ENCODE data around the gene DNAJB2. TPM values are rescaled to one million over a fixed set of nuclear protein-coding genes. Genes with fewer than 3 reads are reported as not detected.

The DNAJB2 gene
- total and polyA plus RNA-seq, 7 donors = 27.4 to 73.9 (median 42.1) TPM

GRCh38 chr2:219245148-219245898 lies 33.8 kb upstream of the DNAJB2 start, which contains the start of the genes GLB1L and STK16:
Gene GLB1L (minus strand): TSS chr2:219245444. CDS start chr2:219243573, 1,871 bp downstream.
Gene STK16 (plus strand): TSS chr2:219245479. CDS start chr2:219246000, 521 bp downstream.
- peaks cover 0 to 26% (median 8%) of the 10 kb centered on the region in 4 donors for H3K36me3 ChIP-seq
- peak; percentile 97 for DNase-seq
- peak within 1 kb of the TSS; percentile 87 to 97 (median 92) for H3K27ac ChIP-seq
- WGBS, 2 donors = 1% methylated on average over 46 of the region's 46 CpGs
- no peaks in the 10 kb centered on the region for H3K27me3 ChIP-seq
- intact Hi-C loops (cut with DNase I) = loop anchor here (2.0 kb wide), 1 partner anchor 15 kb away; no protein-coding TSS in a partner anchor
- no peaks in the 10 kb centered on the region for H3K9me3 ChIP-seq
- TF ChIP-seq EP300 (IDR thresholded peaks at IDR 0.05) = peak in 1 of 4 donors; percentile 59
- TF ChIP-seq POLR2A (IDR thresholded peaks at IDR 0.05) = peak; percentile 83
- TF ChIP-seq POLR2AphosphoS5 (IDR thresholded peaks at IDR 0.05) = peak; percentile 91 to 97 (median 95)
- TF ChIP-seq CTCF (IDR thresholded peaks at IDR 0.05) = no peak
- H3K4me3 ChIP-seq = peak within 1 kb of the TSS; percentile 62 to 89 (median 74)
- peaks cover 0 to 47% (median 44%) of the 10 kb centered on the region in 4 donors for H3K4me1 ChIP-seq

- Histone ChIP-seq H3K4me3 (peak overlapping the region; percentile 62 to 89 (median 74)), H3K4me1 (peaks cover 0 to 51% (median 49%) of the 10 kb centered on the region in 4 donors), H3K9me3 (no peaks in the 10 kb centered on the region), H3K27ac (peak overlapping the region; percentile 87 to 97 (median 92)), H3K27me3 (no peaks in the 10 kb centered on the region), H3K36me3 (peaks cover 0 to 32% (median 8%) of the 10 kb centered on the region in 4 donors)
- DNase-seq = no peak
- intact Hi-C loops (cut with DNase I) = loop anchor here (2.0 kb wide), 1 partner anchor 15 kb away; no protein-coding TSS in a partner anchor
- WGBS, 2 donors = 5 to 14% methylated on average over 10 of the region's 10 CpGs
- TF ChIP-seq POLR2AphosphoS5 (IDR thresholded peaks at IDR 0.05) (no peak), EP300 (IDR thresholded peaks at IDR 0.05) (no peak), POLR2A (IDR thresholded peaks at IDR 0.05) (no peak), CTCF (IDR thresholded peaks at IDR 0.05) (no peak)
These were observed 33.3 kb upstream of the DNAJB2 start for GRCh38 chr2:219245899-219246230.

- no peaks in the 10 kb centered on the region for H3K9me3 ChIP-seq
- peak overlapping the region; percentile 87 to 97 (median 92) for H3K27ac ChIP-seq
- no peaks in the 10 kb centered on the region for H3K27me3 ChIP-seq
- intact Hi-C loops (cut with DNase I) = no loop called here
- TF ChIP-seq POLR2A (IDR thresholded peaks at IDR 0.05) = no peak
- no peak for TF ChIP-seq EP300 (IDR thresholded peaks at IDR 0.05)
- TF ChIP-seq CTCF (IDR thresholded peaks at IDR 0.05) = no peak
- TF ChIP-seq POLR2AphosphoS5 (IDR thresholded peaks at IDR 0.05) = no peak
- WGBS, 2 donors = 94% methylated on average over 10 of the region's 10 CpGs
- H3K4me3 ChIP-seq = no peak overlapping the region
- peaks cover 0 to 39% (median 8%) of the 10 kb centered on the region in 4 donors for H3K36me3 ChIP-seq
- no peak for DNase-seq
- H3K4me1 ChIP-seq = peaks cover 0 to 53% (median 53%) of the 10 kb centered on the region in 4 donors
These were observed 32.6 kb upstream of the DNAJB2 start for GRCh38 chr2:219246559-219246958.

- Histone ChIP-seq H3K27ac (peak overlapping the region; percentile 79 to 87 (median 82)), H3K4me3 (no peak overlapping the region), H3K9me3 (no peaks in the 10 kb centered on the region), H3K27me3 (no peaks in the 10 kb centered on the region), H3K36me3 (peaks cover 0 to 40% (median 8%) of the 10 kb centered on the region in 4 donors), H3K4me1 (peaks cover 0 to 67% (median 65%) of the 10 kb centered on the region in 4 donors)
- 72 to 86% methylated on average over 17 of the region's 17 CpGs for WGBS, 2 donors
- intact Hi-C loops (cut with DNase I) = no loop called here
- TF ChIP-seq POLR2A (IDR thresholded peaks at IDR 0.05) = no peak
- TF ChIP-seq POLR2AphosphoS5 (IDR thresholded peaks at IDR 0.05) = no peak
- no peak for TF ChIP-seq EP300 (IDR thresholded peaks at IDR 0.05)
- TF ChIP-seq CTCF (IDR thresholded peaks at IDR 0.05) = no peak
- no peak for DNase-seq
These were observed 31.2 kb upstream of the DNAJB2 start for GRCh38 chr2:219247678-219248642.

Data from sigmoid colon (tissue), 7 donors.